A549 (cell line): ENCODE data around the gene AFG1L. TPM values are rescaled to one million over a fixed set of nuclear protein-coding genes. Genes with fewer than 3 reads are reported as not detected.

Experiments
- ATAC-seq, 2 experiments: fragments of 200-7000 bp in 1 of 2; fragments of >200 bp in 1 of 2; cut with Nextera tagmentation in 1 of 2; cut with Tn5 transposase in 1 of 2; 3 replicates each; pipeline versions ENCODE4 v1.8.0 to v1.9.1; 2018 to 2020; ENCODE audit warnings: mild to moderate bottlenecking in 1 of 2, moderate library complexity in 1 of 2
- CTCF ChIA-PET: fragments of 300-600 bp; sonication (Branson Sonifier 250); formaldehyde crosslinking; extraction: SDS; loops from one replicate; lab custom pipeline; 2021; ENCODE audit warnings: antibody characterized with exemption, inconsistent platforms; lab: Yijun Ruan, JAX
- POLR2A ChIA-PET: fragments of 350-600 bp; formaldehyde crosslinking; extraction: SDS; loops from one replicate; lab custom pipeline; 2021; ENCODE audit warnings: antibody characterized with exemption, inconsistent platforms; lab: Yijun Ruan, JAX
- DNase-seq, 2 experiments: peaks; one replicate each; pipeline versions ENCODE4 v3.0.0 to v3.0.0-alpha.2; 2011 to 2016; ENCODE audit warnings: low read depth in 1 of 2, low spot score in 1 of 2
- FAIRE-seq: peaks from 2 replicates; lab custom pipeline; 2011; peaks lifted over from hg19 to GRCh38; lab: Jason Lieb, UNC
- H3K27ac ChIP-seq, 2 experiments: fragments of >200 bp; sonication (Bioruptor Twin); formaldehyde crosslinking; 3 replicates each; pipeline ENCODE4 v1.5.1; 2016 to 2017
- H3K4me1 ChIP-seq: fragments of >200 bp; sonication (Bioruptor Twin); formaldehyde crosslinking; 3 replicates; pipeline ENCODE4 v1.6.1; 2016
- H3K4me2 ChIP-seq: fragments of >200 bp; sonication (Bioruptor Twin); formaldehyde crosslinking; 3 replicates; pipeline ENCODE4 v1.6.1; 2016
- H3K4me3 ChIP-seq: fragments of >200 bp; sonication (Bioruptor Twin); formaldehyde crosslinking; 3 replicates; pipeline ENCODE4 v1.5.1; 2016
- H3K9me3 ChIP-seq: fragments of >200 bp; sonication (Bioruptor Twin); formaldehyde crosslinking; 3 replicates; pipeline ENCODE4 v1.6.1; 2016
- CBX8 ChIP-seq: fragments of 200-600 bp; sonication (generic); IDR thresholded peaks from 2 replicates; pipeline ENCODE4 v1.6.1; 2016
- CEBPB ChIP-seq, 2 experiments: fragments of >200 bp in 1 of 2; sonication (Bioruptor Twin) in 1 of 2; formaldehyde crosslinking in 1 of 2; IDR thresholded peaks; 2 replicates each; pipeline ENCODE4 v1.6.1; 2012 to 2016
- EHF ChIP-seq: fragments of 250-450 bp; sonication (Bioruptor Pico); IDR thresholded peaks from 2 replicates; pipeline ENCODE4 v1.5.0; 2020; ENCODE audit warnings: mild to moderate bottlenecking
- EHMT2 ChIP-seq: fragments of 200-600 bp; sonication (generic); IDR thresholded peaks from 2 replicates; pipeline ENCODE4 v1.6.1; 2016; ENCODE audit warnings: antibody characterized with exemption, low read depth, mild to moderate bottlenecking, moderate library complexity
- EP300 ChIP-seq, 2 experiments: fragments of >200 bp; sonication (Bioruptor Twin); formaldehyde crosslinking; IDR thresholded peaks; 2 replicates in 1 of 2; 3 replicates in 1 of 2; pipeline ENCODE4 v1.6.1; 2016 to 2017
- FOSB ChIP-seq: fragments of 250-450 bp; sonication (Bioruptor Pico); IDR thresholded peaks from 2 replicates; pipeline ENCODE4 v1.5.0; 2020; ENCODE audit warnings: mild to moderate bottlenecking, moderate library complexity
- FOSL2 ChIP-seq, 2 experiments: fragments of 450-650 bp in 1 of 2; fragments of >200 bp in 1 of 2; sonication (Bioruptor Twin) in 1 of 2; formaldehyde crosslinking; IDR thresholded peaks; 2 replicates each; pipeline versions ENCODE4 v1.5.0 to v1.6.1; 2016 to 2020; ENCODE audit warnings: mild to moderate bottlenecking in 1 of 2, moderate library complexity in 1 of 2
- FOXS1 ChIP-seq: fragments of 250-450 bp; sonication (Bioruptor Pico); IDR thresholded peaks from 2 replicates; pipeline ENCODE4 v1.5.0; 2020; ENCODE audit warnings: mild to moderate bottlenecking, moderate library complexity
- HOXA7 ChIP-seq: fragments of 250-450 bp; sonication (Bioruptor Pico); IDR thresholded peaks from 2 replicates; pipeline ENCODE4 v1.5.0; 2020; ENCODE audit warnings: mild to moderate bottlenecking, moderate library complexity
- HOXB13 ChIP-seq: fragments of 250-450 bp; sonication (Bioruptor Pico); IDR thresholded peaks from 2 replicates; pipeline ENCODE4 v1.5.0; 2020; ENCODE audit warnings: low read depth, mild to moderate bottlenecking, moderate library complexity
- HOXB5 ChIP-seq: fragments of 250-450 bp; sonication (Bioruptor Pico); IDR thresholded peaks from 2 replicates; pipeline ENCODE4 v1.5.0; 2020; ENCODE audit warnings: mild to moderate bottlenecking, moderate library complexity
- JUN ChIP-seq, 2 experiments: fragments of >200 bp; sonication (Bioruptor Twin); formaldehyde crosslinking; IDR thresholded peaks; 2 replicates in 1 of 2; 3 replicates in 1 of 2; pipeline ENCODE4 v1.6.1; 2016 to 2017
- JUNB ChIP-seq: fragments of >200 bp; sonication (Bioruptor Twin); formaldehyde crosslinking; IDR thresholded peaks from 2 replicates; pipeline ENCODE4 v1.6.1; 2016
- KDM1A ChIP-seq: fragments of 200-600 bp; sonication (generic); IDR thresholded peaks from 2 replicates; pipeline ENCODE4 v1.6.1; 2016; ENCODE audit warnings: low read depth, mild to moderate bottlenecking
- MYC ChIP-seq: IDR thresholded peaks from 2 replicates; pipeline ENCODE4 v1.6.1; 2012; ENCODE audit warnings: mild to moderate bottlenecking, inconsistent platforms, low read length, improper control_type of control experiment, borderline replicate concordance
- NFE2L2 ChIP-seq: fragments of 150-350 bp; conservative IDR thresholded peaks from 2 replicates; pipeline ENCODE4 v1.6.1; 2014; ENCODE audit warnings: low read length
- NR3C1 ChIP-seq: fragments of >200 bp; sonication (Bioruptor Twin); formaldehyde crosslinking; IDR thresholded peaks from 3 replicates; pipeline ENCODE4 v1.6.1; 2017
- POLR2A ChIP-seq: IDR thresholded peaks from 2 replicates; pipeline ENCODE4 v1.6.1; 2012; ENCODE audit warnings: mild to moderate bottlenecking, low read length
- RCOR1 ChIP-seq: fragments of 150-350 bp; IDR thresholded peaks from 2 replicates; pipeline ENCODE4 v1.6.1; 2014; ENCODE audit warnings: antibody characterized with exemption, low read length, low read depth
- RFX5 ChIP-seq: fragments of 450-650 bp; IDR thresholded peaks from 2 replicates; pipeline ENCODE4 v1.7.1; 2014; ENCODE audit warnings: antibody characterized with exemption, mild to moderate bottlenecking, moderate library complexity
- ZC3H11A ChIP-seq: fragments of 450-650 bp; IDR thresholded peaks from 2 replicates; pipeline ENCODE4 v1.6.1; 2014; ENCODE audit warnings: antibody characterized with exemption, mild to moderate bottlenecking
- ZFP36 ChIP-seq: fragments of 450-650 bp; IDR thresholded peaks from 2 replicates; pipeline ENCODE4 v1.6.1; 2014; ENCODE audit warnings: borderline replicate concordance; ENCODE audit not compliant: partially characterized antibody
- ZSCAN20 ChIP-seq: fragments of 250-450 bp; sonication (Bioruptor Pico); IDR thresholded peaks from 2 replicates; pipeline ENCODE4 v1.8.0; 2022; ENCODE audit warnings: mild to moderate bottlenecking, moderate library complexity
- WGBS: methylation state at CpG from one replicate; pipeline ENCODE4 v1.1.6; 2017; ENCODE audit errors: missing lambda C conversion rate; 5-methylcytosine and 5-hydroxymethylcytosine counted together
- polyA plus RNA-seq, 4 experiments: library from polyadenylated mRNA; depleted of rRNA in 3 of 4; stranded (reverse); fragments of >200 nt; fragmentation: RNase III in 1 of 4; extraction: RNeasy Plus Mini Kit Qiagen cat#74134 plus additional on column Dnase treatment in 1 of 4; gene quantifications; 2 replicates in 3 of 4; 3 replicates in 1 of 4; pipeline ENCODE4 v1.2.3, GENCODE V29; 2011 to 2017
- TF ChIP-seq, protein P1 (sequence below): fragments of 250-450 bp; sonication (Bioruptor Pico); IDR thresholded peaks from 2 replicates; pipeline ENCODE4 v1.5.0; 2020; ENCODE audit warnings: low read depth, mild to moderate bottlenecking, moderate library complexity
- TF ChIP-seq, protein P2 (sequence below): fragments of >200 bp; sonication (Bioruptor Twin); formaldehyde crosslinking; IDR thresholded peaks from 2 replicates; pipeline ENCODE4 v1.6.1; 2016
- TF ChIP-seq, protein P3 (sequence below): IDR thresholded peaks from 2 replicates; pipeline ENCODE4 v1.6.1; 2012
- TF ChIP-seq, protein P4 (sequence below): IDR thresholded peaks from 2 replicates; pipeline ENCODE4 v1.6.1; 2012
- TF ChIP-seq, protein P5 (sequence below): IDR thresholded peaks from 2 replicates; pipeline ENCODE4 v1.6.1; 2012; ENCODE audit warnings: low read depth, borderline replicate concordance
- TF ChIP-seq, protein P6 (sequence below): fragments of >200 bp; sonication (Bioruptor Twin); formaldehyde crosslinking; IDR thresholded peaks from 3 replicates; pipeline ENCODE4 v1.5.1; 2016

The AFG1L gene
- polyA plus RNA-seq, 2 of the 4 experiments (the other 2 are of a cell fraction) = 1.3 to 2.3 TPM

DNA sequence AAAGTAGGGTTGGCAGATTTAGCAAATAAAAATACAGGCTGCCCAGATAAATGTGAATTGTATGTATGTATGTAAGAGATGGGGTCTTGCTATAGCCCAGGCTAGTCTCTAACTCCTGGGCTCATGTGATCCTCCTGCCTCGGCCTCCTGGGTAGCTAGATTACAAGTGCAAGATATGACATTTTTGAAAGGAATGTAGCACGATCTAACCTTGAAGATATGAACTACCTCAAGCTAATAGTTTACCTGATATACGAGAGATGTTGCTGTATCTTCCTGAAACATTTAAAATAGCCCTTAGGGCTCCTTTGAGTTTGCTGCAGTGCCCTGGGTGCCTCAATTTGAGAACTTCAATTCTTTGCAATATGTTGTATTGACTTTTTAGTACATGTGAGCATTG, 42.1 kb downstream of the AFG1L start:
- no peaks in the 10 kb centered on the region for H3K9me3 ChIP-seq
- FAIRE-seq = no peak
- CTCF ChIA-PET = no interaction called here
- no peak for TF ChIP-seq ZSCAN20 (CRISPR knock-in tag)
- TF ChIP-seq POLR2A = no peak
- TF ChIP-seq, protein P1, sequence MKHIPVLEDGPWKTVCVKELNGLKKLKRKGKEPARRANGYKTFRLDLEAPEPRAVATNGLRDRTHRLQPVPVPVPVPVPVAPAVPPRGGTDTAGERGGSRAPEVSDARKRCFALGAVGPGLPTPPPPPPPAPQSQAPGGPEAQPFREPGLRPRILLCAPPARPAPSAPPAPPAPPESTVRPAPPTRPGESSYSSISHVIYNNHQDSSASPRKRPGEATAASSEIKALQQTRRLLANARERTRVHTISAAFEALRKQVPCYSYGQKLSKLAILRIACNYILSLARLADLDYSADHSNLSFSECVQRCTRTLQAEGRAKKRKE = no peak
- no peak for TF ChIP-seq MYC
- no peak for TF ChIP-seq FOSB
- TF ChIP-seq EHMT2 = no peak
- no peak for TF ChIP-seq ZFP36
- no peak for TF ChIP-seq NFE2L2
- TF ChIP-seq RCOR1 = no peak
- TF ChIP-seq EP300 (IDR thresholded peaks at IDR 0.05) = no peak
- no peak for TF ChIP-seq FOXS1 (CRISPR knock-in tag)
- H3K4me1 ChIP-seq = no peaks in the 10 kb centered on the region
- H3K4me3 ChIP-seq = no peak overlapping the region
- H3K4me2 ChIP-seq = no peak overlapping the region
- POLR2A ChIA-PET = no interaction called here
- DNase-seq = no peak
- 75% methylated on average over 3 of the region's 3 CpGs for whole genome bisulfite sequencing
- H3K27ac ChIP-seq = no peak overlapping the region
- no peak for ATAC-seq

DNA sequence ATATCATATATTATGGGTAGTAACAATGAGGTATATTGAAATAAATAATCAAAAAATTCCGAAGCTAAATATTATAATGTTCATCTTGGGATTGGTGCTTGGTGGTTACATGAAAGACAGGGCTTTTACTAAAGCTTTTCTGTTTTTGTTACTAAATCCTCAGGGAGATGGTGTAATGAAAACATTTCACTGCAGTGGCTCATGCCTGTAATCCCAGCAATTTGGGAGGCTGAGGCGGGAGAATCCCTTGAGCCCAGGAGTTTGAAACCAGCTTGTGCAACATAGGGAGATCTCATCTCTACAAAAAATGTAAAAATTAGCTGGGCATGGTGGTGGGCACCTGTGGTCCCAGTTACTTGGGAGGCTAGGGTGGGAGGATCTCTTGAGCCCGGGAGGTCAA, 42.9 kb downstream of the AFG1L start:
- FAIRE-seq = no peak
- TF ChIP-seq FOSL2 (IDR thresholded peaks at IDR 0.05) (no peak), FOSL2 (CRISPR knock-in tag; IDR thresholded peaks at IDR 0.05) (no peak), JUN (IDR thresholded peaks at IDR 0.05) (no peak), HOXA7 (no peak), ZC3H11A (no peak), CEBPB (IDR thresholded peaks at IDR 0.05) (no peak), EHF (CRISPR knock-in tag) (no peak), MYC (no peak), RFX5 (no peak), RCOR1 (no peak), FOXS1 (CRISPR knock-in tag) (no peak), KDM1A (no peak)
- TF ChIP-seq, protein P2, sequence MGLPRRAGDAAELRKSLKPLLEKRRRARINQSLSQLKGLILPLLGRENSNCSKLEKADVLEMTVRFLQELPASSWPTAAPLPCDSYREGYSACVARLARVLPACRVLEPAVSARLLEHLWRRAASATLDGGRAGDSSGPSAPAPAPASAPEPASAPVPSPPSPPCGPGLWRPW = no peak
- TF ChIP-seq, protein P3, sequence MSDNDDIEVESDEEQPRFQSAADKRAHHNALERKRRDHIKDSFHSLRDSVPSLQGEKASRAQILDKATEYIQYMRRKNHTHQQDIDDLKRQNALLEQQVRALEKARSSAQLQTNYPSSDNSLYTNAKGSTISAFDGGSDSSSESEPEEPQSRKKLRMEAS = no peak
- TF ChIP-seq, protein P4, sequence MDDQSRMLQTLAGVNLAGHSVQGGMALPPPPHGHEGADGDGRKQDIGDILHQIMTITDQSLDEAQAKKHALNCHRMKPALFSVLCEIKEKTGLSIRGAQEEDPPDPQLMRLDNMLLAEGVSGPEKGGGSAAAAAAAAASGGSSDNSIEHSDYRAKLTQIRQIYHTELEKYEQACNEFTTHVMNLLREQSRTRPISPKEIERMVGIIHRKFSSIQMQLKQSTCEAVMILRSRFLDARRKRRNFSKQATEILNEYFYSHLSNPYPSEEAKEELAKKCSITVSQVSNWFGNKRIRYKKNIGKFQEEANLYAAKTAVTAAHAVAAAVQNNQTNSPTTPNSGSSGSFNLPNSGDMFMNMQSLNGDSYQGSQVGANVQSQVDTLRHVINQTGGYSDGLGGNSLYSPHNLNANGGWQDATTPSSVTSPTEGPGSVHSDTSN = no peak
- ChIA-PET POLR2A (no interaction called here), CTCF (no interaction called here)
- no peak overlapping the region for H3K4me3 ChIP-seq
- no peak for DNase-seq
- ATAC-seq = no peak
- WGBS = 82% methylated on average over 3 of the region's 3 CpGs
- H3K4me1 ChIP-seq = no peaks in the 10 kb centered on the region
- no peak overlapping the region for H3K4me2 ChIP-seq
- H3K27ac ChIP-seq = no peak overlapping the region
- H3K9me3 ChIP-seq = no peaks in the 10 kb centered on the region

DNA sequence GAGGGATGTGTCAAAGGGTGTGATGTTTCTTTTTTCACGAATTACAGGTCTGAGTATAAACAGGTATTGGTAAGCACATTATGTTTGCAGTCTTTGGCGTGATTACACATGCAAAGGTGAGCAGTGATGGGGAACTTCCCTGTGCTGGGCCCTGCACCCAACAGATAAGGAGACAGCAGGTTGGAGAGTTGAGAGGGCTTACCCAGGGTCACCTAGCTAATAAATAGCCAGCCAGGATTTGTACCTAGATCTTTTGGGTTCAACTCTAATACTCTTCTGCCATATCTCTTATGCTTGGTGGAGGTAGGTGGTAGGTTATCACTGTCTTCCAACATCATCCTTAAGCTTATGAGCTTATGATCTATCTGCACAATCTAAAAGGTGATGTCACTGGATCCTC, 46.5 kb downstream of the AFG1L start:
- Histone ChIP-seq H3K4me3 (no peak overlapping the region), H3K4me1 (no peaks in the 10 kb centered on the region), H3K27ac (no peak overlapping the region), H3K4me2 (no peak overlapping the region), H3K9me3 (no peaks in the 10 kb centered on the region)
- DNase-seq (no peak), FAIRE-seq (no peak), ATAC-seq (no peak)
- 50% methylated on average over 2 of the region's 2 CpGs for WGBS
- ChIA-PET CTCF (no interaction called here), POLR2A (no interaction called here)
- TF ChIP-seq ZFP36 (no peak), NFE2L2 (no peak), HOXB5 (no peak), FOXS1 (CRISPR knock-in tag) (no peak), NR3C1 (no peak), HOXB13 (CRISPR knock-in tag) (no peak), CBX8 (no peak), JUNB (no peak)
- TF ChIP-seq, protein P5, sequence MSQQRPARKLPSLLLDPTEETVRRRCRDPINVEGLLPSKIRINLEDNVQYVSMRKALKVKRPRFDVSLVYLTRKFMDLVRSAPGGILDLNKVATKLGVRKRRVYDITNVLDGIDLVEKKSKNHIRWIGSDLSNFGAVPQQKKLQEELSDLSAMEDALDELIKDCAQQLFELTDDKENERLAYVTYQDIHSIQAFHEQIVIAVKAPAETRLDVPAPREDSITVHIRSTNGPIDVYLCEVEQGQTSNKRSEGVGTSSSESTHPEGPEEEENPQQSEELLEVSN = no peak
- TF ChIP-seq, protein P6, sequence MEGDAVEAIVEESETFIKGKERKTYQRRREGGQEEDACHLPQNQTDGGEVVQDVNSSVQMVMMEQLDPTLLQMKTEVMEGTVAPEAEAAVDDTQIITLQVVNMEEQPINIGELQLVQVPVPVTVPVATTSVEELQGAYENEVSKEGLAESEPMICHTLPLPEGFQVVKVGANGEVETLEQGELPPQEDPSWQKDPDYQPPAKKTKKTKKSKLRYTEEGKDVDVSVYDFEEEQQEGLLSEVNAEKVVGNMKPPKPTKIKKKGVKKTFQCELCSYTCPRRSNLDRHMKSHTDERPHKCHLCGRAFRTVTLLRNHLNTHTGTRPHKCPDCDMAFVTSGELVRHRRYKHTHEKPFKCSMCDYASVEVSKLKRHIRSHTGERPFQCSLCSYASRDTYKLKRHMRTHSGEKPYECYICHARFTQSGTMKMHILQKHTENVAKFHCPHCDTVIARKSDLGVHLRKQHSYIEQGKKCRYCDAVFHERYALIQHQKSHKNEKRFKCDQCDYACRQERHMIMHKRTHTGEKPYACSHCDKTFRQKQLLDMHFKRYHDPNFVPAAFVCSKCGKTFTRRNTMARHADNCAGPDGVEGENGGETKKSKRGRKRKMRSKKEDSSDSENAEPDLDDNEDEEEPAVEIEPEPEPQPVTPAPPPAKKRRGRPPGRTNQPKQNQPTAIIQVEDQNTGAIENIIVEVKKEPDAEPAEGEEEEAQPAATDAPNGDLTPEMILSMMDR = no peak
- TF ChIP-seq, protein P1 = no peak
